Skeletal muscle cell (primary cell): ENCODE measurements around the gene JMJD6.
"Not testable (repeated sequence)": the region's sequence is repeated elsewhere in the genome, so short reads cannot be mapped to it uniquely, and the experiment has no call there.

ENCODE experiments used
- DNase-seq: peaks from one replicate; pipeline ENCODE4 v3.0.0-alpha.2; 2010; ENCODE audit warnings: low read depth
- H3K4me3 ChIP-seq: 2 replicates; pipeline ENCODE4 v1.5.1; 2011; ENCODE audit warnings: low read depth, mild to moderate bottlenecking, control low read depth, low read length, moderate library complexity

JMJD6 gene

GRCh38 chr17:76722279-76722678, 4.1 kb downstream of the JMJD6 start:
- no peak overlapping the region for H3K4me3 ChIP-seq
- no peak for DNase-seq

GRCh38 chr17:76721463-76721862, 4.9 kb downstream of the JMJD6 start:
- H3K4me3 ChIP-seq, result no peak overlapping the region
- no peak for DNase-seq

GRCh38 chr17:76720941-76721340, 5.5 kb downstream of the JMJD6 start:
- no peak overlapping the region for H3K4me3 ChIP-seq
- no peak for DNase-seq

- no peak for DNase-seq
- no peak overlapping the region for H3K4me3 ChIP-seq
Measured at GRCh38 chr17:76720211-76720610, 6.2 kb downstream of the JMJD6 start.

GRCh38 chr17:76718516-76718915, 7.9 kb downstream of the JMJD6 start:
- no peak for DNase-seq
- H3K4me3 ChIP-seq, result no peak overlapping the region

GRCh38 chr17:76716839-76717215, 9.6 kb downstream of the JMJD6 start:
- peak; percentile 90 for DNase-seq
- no peak overlapping the region for H3K4me3 ChIP-seq

GRCh38 chr17:76716146-76716838, 10.1 kb downstream of the JMJD6 start:
- peak; percentile 99 for DNase-seq
- peak overlapping the region; percentile 15 for H3K4me3 ChIP-seq

GRCh38 chr17:76715496-76715830, 10.9 kb downstream of the JMJD6 start:
- no peak for DNase-seq
- H3K4me3 ChIP-seq, result no peak overlapping the region

- no peak for DNase-seq
Measured at GRCh38 chr17:76714822-76715495, 11.4 kb downstream of the JMJD6 start.

GRCh38 chr17:76714336-76714735, 12.1 kb downstream of the JMJD6 start:
- no peak for DNase-seq
- H3K4me3 ChIP-seq, result no peak overlapping the region

More at GRCh38 chr17:76714822-76715495, 11.4 kb downstream of the JMJD6 start:
- no peak overlapping the region for H3K4me3 ChIP-seq

- DNase-seq, result no peak
- H3K4me3 ChIP-seq, result no peak overlapping the region
Measured at GRCh38 chr17:76713765-76714164, 12.6 kb downstream of the JMJD6 start.

GRCh38 chr17:76712321-76712720, 14.1 kb downstream of the JMJD6 start:
- H3K4me3 ChIP-seq, DNase-seq: not testable (repeated sequence)

GRCh38 chr17:76710863-76711611, 15.4 kb downstream of the JMJD6 start, which contains the start of gene MXRA7:
MXRA7 (minus strand) TSS chr17:76710965; CDS start chr17:76710946, 19 bp downstream.
- DNase-seq, result no peak
- H3K4me3 ChIP-seq, result peak within 1 kb of the TSS; percentile 76

- H3K4me3 ChIP-seq, result peak overlapping the region; percentile 76
- DNase-seq, result not testable (repeated sequence)
Measured at GRCh38 chr17:76709951-76710862, 16.2 kb downstream of the JMJD6 start.

- peak; percentile 98 for DNase-seq
- peak overlapping the region; percentile 76 for H3K4me3 ChIP-seq
Measured at GRCh38 chr17:76709077-76709950, 17.1 kb downstream of the JMJD6 start.

GRCh38 chr17:76707985-76708807, 18.2 kb downstream of the JMJD6 start:
- no peak for DNase-seq
- H3K4me3 ChIP-seq, result peak overlapping the region; percentile 76

- no peak for DNase-seq
- no peak overlapping the region for H3K4me3 ChIP-seq
Measured at GRCh38 chr17:76706817-76707216, 19.6 kb downstream of the JMJD6 start.

GRCh38 chr17:76704805-76705204, 21.6 kb downstream of the JMJD6 start:
- H3K4me3 ChIP-seq, result no peak overlapping the region
- DNase-seq, result no peak
